GM13976 (cell line): Measurements from ENCODE around the gene SEC14L1.

Experiments used
- DNase-seq: peaks from one replicate; pipeline ENCODE4 v3.0.0; 2012; ENCODE audit warnings: low spot score
- CTCF ChIP-seq: IDR thresholded peaks from 2 replicates; pipeline ENCODE4 v1.5.1; 2012; ENCODE audit warnings: borderline replicate concordance, mild to moderate bottlenecking; ENCODE audit not compliant: insufficient read depth; ENCODE audit errors: extremely low read depth, missing control alignments, control extremely low read depth
- in situ Hi-C: fragments of 300-500 bp; cut with MboI; formaldehyde crosslinking; loops from one replicate; pipeline ENCODE4 v1.12.0; 2022; ENCODE audit warnings: low sequenced_read_pairs, mixed read lengths, inconsistent platforms; ENCODE audit not compliant: unreplicated experiment

The SEC14L1 gene

GRCh38 chr17:77204536-77204935, 63.8 kb downstream of the SEC14L1 start:
- in situ Hi-C loops: no loop called here
- TF ChIP-seq CTCF: no peak
- DNase-seq: no peak

GRCh38 chr17:77205396-77206125, 64.8 kb downstream of the SEC14L1 start:
- DNase-seq: no peak
- in situ Hi-C loops: no loop called here

GRCh38 chr17:77206158-77206956, 65.6 kb downstream of the SEC14L1 start:
- no peak for DNase-seq
- no peak for TF ChIP-seq CTCF
- in situ Hi-C loops: no loop called here

More at GRCh38 chr17:77205396-77206125, 64.8 kb downstream of the SEC14L1 start:
- TF ChIP-seq CTCF: no peak

- no peak for TF ChIP-seq CTCF
- in situ Hi-C loops: no loop called here
- no peak for DNase-seq
Measured at GRCh38 chr17:77207689-77208216, 67.0 kb downstream of the SEC14L1 start.

- no peak for DNase-seq
- no peak for TF ChIP-seq CTCF
- in situ Hi-C loops: no loop called here
Measured at GRCh38 chr17:77208217-77208808, 67.5 kb downstream of the SEC14L1 start.

GRCh38 chr17:77208856-77209255, 68.1 kb downstream of the SEC14L1 start:
- no peak for TF ChIP-seq CTCF
- no peak for DNase-seq
- in situ Hi-C loops: no loop called here
